ENCODE results near the gene GAD1. TPM values are rescaled to one million over a fixed set of nuclear protein-coding genes. Genes with fewer than 3 reads are reported as not detected.

Gene GAD1
- total RNA-seq, 1 donor, result not detected

DNA sequence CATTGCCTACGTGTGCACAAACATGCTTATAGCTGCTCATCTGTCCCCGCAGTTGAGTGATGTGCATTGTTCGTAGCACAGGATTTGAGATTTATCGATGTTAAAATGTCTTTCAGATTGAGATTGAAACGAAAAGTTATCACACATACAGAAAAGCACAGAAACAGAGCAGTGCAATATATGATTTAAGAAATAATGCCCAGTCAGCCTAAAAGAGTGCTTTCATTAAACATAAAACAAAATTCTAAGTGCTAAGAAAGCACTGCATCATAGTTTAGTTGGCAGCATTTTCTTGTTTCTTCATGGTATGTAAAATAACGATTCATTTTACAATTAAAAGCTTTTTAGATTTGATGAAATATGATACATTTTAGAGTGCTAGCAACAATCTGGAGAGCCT is 80.4 kb downstream of the GAD1 start:
- no peak overlapping the region for H3K4me3 ChIP-seq (ENCODE audit: low read depth, low read length)
- no peak for DNase-seq (ENCODE audit: low read depth)
- TF ChIP-seq, protein P1, sequence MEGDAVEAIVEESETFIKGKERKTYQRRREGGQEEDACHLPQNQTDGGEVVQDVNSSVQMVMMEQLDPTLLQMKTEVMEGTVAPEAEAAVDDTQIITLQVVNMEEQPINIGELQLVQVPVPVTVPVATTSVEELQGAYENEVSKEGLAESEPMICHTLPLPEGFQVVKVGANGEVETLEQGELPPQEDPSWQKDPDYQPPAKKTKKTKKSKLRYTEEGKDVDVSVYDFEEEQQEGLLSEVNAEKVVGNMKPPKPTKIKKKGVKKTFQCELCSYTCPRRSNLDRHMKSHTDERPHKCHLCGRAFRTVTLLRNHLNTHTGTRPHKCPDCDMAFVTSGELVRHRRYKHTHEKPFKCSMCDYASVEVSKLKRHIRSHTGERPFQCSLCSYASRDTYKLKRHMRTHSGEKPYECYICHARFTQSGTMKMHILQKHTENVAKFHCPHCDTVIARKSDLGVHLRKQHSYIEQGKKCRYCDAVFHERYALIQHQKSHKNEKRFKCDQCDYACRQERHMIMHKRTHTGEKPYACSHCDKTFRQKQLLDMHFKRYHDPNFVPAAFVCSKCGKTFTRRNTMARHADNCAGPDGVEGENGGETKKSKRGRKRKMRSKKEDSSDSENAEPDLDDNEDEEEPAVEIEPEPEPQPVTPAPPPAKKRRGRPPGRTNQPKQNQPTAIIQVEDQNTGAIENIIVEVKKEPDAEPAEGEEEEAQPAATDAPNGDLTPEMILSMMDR (IDR thresholded peaks at IDR 0.05; ENCODE audit: insufficient read depth, low read length), result no peak

DNA sequence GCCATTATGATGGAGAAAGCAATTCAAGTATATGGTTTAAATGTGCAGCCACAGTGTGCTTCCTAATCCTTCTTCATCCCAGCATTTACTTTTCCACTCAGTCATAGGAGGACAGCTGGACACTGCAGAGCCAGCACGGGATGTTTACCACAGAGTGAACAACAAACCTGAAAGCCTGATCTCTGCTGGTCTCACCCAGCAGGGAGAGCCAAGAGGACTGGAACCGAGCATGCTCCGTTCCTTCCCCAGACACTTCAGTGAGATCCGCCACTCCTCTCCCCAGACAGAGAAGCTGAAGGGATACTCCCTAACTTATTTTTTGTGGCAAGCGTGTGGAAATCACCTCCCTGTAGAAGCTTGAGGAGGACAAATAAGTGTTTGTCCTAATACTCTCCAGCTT is 89.2 kb downstream of the GAD1 start:
- DNase-seq (ENCODE audit: low read depth), result no peak
- TF ChIP-seq, protein P1 (IDR thresholded peaks at IDR 0.05; ENCODE audit: insufficient read depth, low read length), result no peak
- H3K4me3 ChIP-seq (ENCODE audit: low read depth, low read length), result no peak overlapping the region

Small RNA genes lying within 50 kb of the gene (small RNA-seq; reads per million reads assigned to genes)
- gene RF00019, result not detected

Other genes starting within 250 kb of the GAD1 start
- gene SP5, start 101.5 kb upstream of the GAD1 start, total RNA-seq (ENCODE audit: low replicate concordance), result not detected in 2 replicates
- 4.0 TPM in 1 of 2 replicates, not detected in the other for gene ERICH2, start 46.5 kb upstream of the GAD1 start, total RNA-seq (ENCODE audit: low replicate concordance)
- gene GORASP2, start 112.4 kb downstream of the GAD1 start, total RNA-seq (ENCODE audit: low replicate concordance), result 27.9 and 67.7 TPM in 2 replicates